HCT116 (cell line): ENCODE results near the gene DTX1. TPM values are rescaled to one million over a fixed set of nuclear protein-coding genes. Genes with fewer than 3 reads are reported as not detected.

Source experiments
- ATAC-seq: fragments of 200-7000 bp; cut with Tn5 transposase; 2 replicates; pipeline ENCODE4 v1.9.1; 2020; ENCODE audit warnings: mild to moderate bottlenecking, moderate library complexity
- BruUV-seq: library from RNA; stranded (reverse); fragments of 400-500 nt; replicated peaks from 2 replicates; lab custom pipeline; 2021; lab: Mats Ljungman, UMichigan
- CTCF ChIA-PET: fragments of 300-600 bp; sonication (Branson Sonifier 250); formaldehyde crosslinking; loops from one replicate; lab custom pipeline; 2021; ENCODE audit warnings: antibody characterized with exemption; lab: Charles Lee
- POLR2A ChIA-PET: fragments of 300-600, 350-600 bp; sonication (Branson Sonifier 250); formaldehyde crosslinking; loops from one replicate; lab custom pipeline; 2021; ENCODE audit warnings: antibody characterized with exemption; lab: Charles Lee
- RAD21 ChIA-PET, 2 experiments: fragments of 300-600 bp; sonication (Branson Sonifier 250); formaldehyde crosslinking; loops; one replicate each; lab custom pipeline; 2023; ENCODE audit warnings: low total read pairs in 2 of 2; ENCODE audit not compliant: uncharacterized antibody in 2 of 2, unreplicated experiment in 2 of 2, low non-redundant PET in 1 of 2; lab: Charles Lee
- DNase-seq: peaks from one replicate; pipeline ENCODE4 v3.0.0-alpha.2; 2010; ENCODE audit warnings: low read depth, low spot score
- H2AFZ ChIP-seq: fragments of 200-600 bp; shearing (Covaris generic), sonication (generic); 2 replicates; pipeline ENCODE4 v1.6.1; 2017; ENCODE audit warnings: low read depth, mixed run types, mixed read lengths, antibody characterized with exemption, low read length; ENCODE audit not compliant: poor library complexity, severe bottlenecking
- H3K27ac ChIP-seq: 2 replicates; pipeline ENCODE4 v1.5.1; 2012; ENCODE audit warnings: low read depth, low read length
- H3K27me3 ChIP-seq: fragments of 200-600 bp; sonication (generic); 2 replicates; pipeline ENCODE4 v1.6.1; 2016; ENCODE audit warnings: mixed run types, low read length, mixed read lengths; ENCODE audit not compliant: insufficient read depth
- H3K36me3 ChIP-seq, 2 experiments: fragments of 200-500 bp in 1 of 2; fragments of 200-600 bp in 1 of 2; sonication (Bioruptor generic) in 1 of 2; sonication (generic) in 1 of 2; 2 replicates each; pipeline versions ENCODE4 v1.5.1 to v1.6.1; 2014 to 2016; ENCODE audit warnings: low read length in 2 of 2, inconsistent platforms in 1 of 2, mixed read lengths in 1 of 2, mixed run types in 1 of 2; ENCODE audit not compliant: insufficient read depth in 2 of 2, control insufficient read depth in 1 of 2
- H3K4me1 ChIP-seq, 2 experiments: fragments of 200-600 bp in 1 of 2; sonication (generic) in 1 of 2; 2 replicates each; pipeline versions ENCODE4 v1.5.1 to v1.6.1; 2012 to 2017; ENCODE audit warnings: low read length in 2 of 2, inconsistent platforms in 1 of 2, mild to moderate bottlenecking in 1 of 2, mixed read lengths in 1 of 2, mixed run types in 1 of 2, moderate library complexity in 1 of 2; ENCODE audit not compliant: insufficient read depth in 2 of 2, control insufficient read depth in 1 of 2
- H3K4me2 ChIP-seq: fragments of 200-600 bp; sonication (generic); 2 replicates; pipeline ENCODE4 v1.6.1; 2017; ENCODE audit warnings: mixed run types, low read length, mixed read lengths
- H3K4me3 ChIP-seq, 2 experiments: fragments of 200-600 bp in 1 of 2; sonication (generic) in 1 of 2; replicated peaks in 1 of 2; 2 replicates each; pipeline ENCODE4 v1.5.1; 2011 to 2016; ENCODE audit warnings: low read length in 2 of 2, control low read depth in 1 of 2, low read depth in 1 of 2, mild to moderate bottlenecking in 1 of 2, mixed read lengths in 1 of 2, mixed run types in 1 of 2
- H3K79me2 ChIP-seq: fragments of 200-600 bp; sonication (generic); 2 replicates; pipeline ENCODE4 v1.6.1; 2017; ENCODE audit warnings: mild to moderate bottlenecking, mixed run types, low read length, moderate library complexity, mixed read lengths; ENCODE audit not compliant: insufficient read depth
- H3K9ac ChIP-seq: fragments of 200-600 bp; sonication (generic); 2 replicates; pipeline ENCODE4 v1.6.1; 2016; ENCODE audit warnings: low read length, mixed read lengths
- H3K9me2 ChIP-seq: fragments of 200-600 bp; sonication (generic), shearing (Covaris generic); 2 replicates; pipeline ENCODE4 v1.6.1; 2017; ENCODE audit warnings: mixed run types, mild to moderate bottlenecking, moderate library complexity; ENCODE audit not compliant: insufficient read depth
- H3K9me3 ChIP-seq, 2 experiments: fragments of 200-500 bp in 1 of 2; fragments of 200-600 bp in 1 of 2; sonication (Bioruptor generic) in 1 of 2; sonication (generic) in 1 of 2; 2 replicates each; pipeline ENCODE4 v1.6.1; 2014 to 2017; ENCODE audit warnings: low read length in 2 of 2, mixed read lengths in 2 of 2, inconsistent platforms in 1 of 2, low read depth in 1 of 2, mild to moderate bottlenecking in 1 of 2, mixed run types in 1 of 2, moderate library complexity in 1 of 2; ENCODE audit not compliant: control insufficient read depth in 1 of 2, insufficient read depth in 1 of 2
- H4K20me1 ChIP-seq: fragments of 200-600 bp; sonication (generic), shearing (Covaris generic); 2 replicates; pipeline ENCODE4 v1.6.1; 2017; ENCODE audit warnings: mixed run types, mild to moderate bottlenecking, moderate library complexity; ENCODE audit not compliant: insufficient read depth
- CBX3 ChIP-seq: IDR thresholded peaks from 2 replicates; pipeline ENCODE4 v1.6.1; 2012; ENCODE audit warnings: low read depth
- CEBPB ChIP-seq: IDR thresholded peaks from 2 replicates; pipeline ENCODE4 v1.6.1; 2012; ENCODE audit warnings: low read depth
- CTCF ChIP-seq, 3 experiments: fragments of 200-600 bp in 1 of 3; sonication (generic) in 1 of 3; IDR thresholded peaks in 2 of 3; conservative IDR thresholded peaks in 1 of 3; 2 replicates each; pipeline ENCODE4 v1.5.1; 2012 to 2017; ENCODE audit warnings: low read depth in 2 of 3, low read length in 2 of 3, antibody characterized with exemption in 1 of 3, borderline replicate concordance in 1 of 3, control low read depth in 1 of 3, mild to moderate bottlenecking in 1 of 3, mixed read lengths in 1 of 3, mixed run types in 1 of 3, moderate library complexity in 1 of 3; ENCODE audit not compliant: insufficient read depth in 1 of 3
- POLR2AphosphoS5 ChIP-seq: IDR thresholded peaks from 2 replicates; pipeline ENCODE4 v1.6.1; 2011; ENCODE audit warnings: mild to moderate bottlenecking, low read depth, low read length, moderate library complexity
- RAD21 ChIP-seq: IDR thresholded peaks from 2 replicates; pipeline ENCODE4 v1.6.1; 2012; ENCODE audit warnings: low read depth, mild to moderate bottlenecking
- SIN3A ChIP-seq: IDR thresholded peaks from 2 replicates; pipeline ENCODE4 v1.6.1; 2012; ENCODE audit warnings: low read depth
- SP1 ChIP-seq: IDR thresholded peaks from 2 replicates; pipeline ENCODE4 v1.6.1; 2012; ENCODE audit warnings: low read depth
- SRF ChIP-seq: IDR thresholded peaks from 2 replicates; pipeline ENCODE4 v1.6.1; 2012; ENCODE audit warnings: low read depth
- TCF7L2 ChIP-seq: IDR thresholded peaks from 2 replicates; pipeline ENCODE4 v1.7.0; 2011; ENCODE audit warnings: borderline replicate concordance, inconsistent platforms; ENCODE audit not compliant: insufficient read depth, insufficient read length; ENCODE audit errors: extremely low read depth
- YY1 ChIP-seq: IDR thresholded peaks from 2 replicates; pipeline ENCODE4 v1.6.1; 2011; ENCODE audit warnings: low read length, low read depth, moderate library complexity, mild to moderate bottlenecking; ENCODE audit not compliant: insufficient replicate concordance; ENCODE audit errors: extremely low read depth
- ZFX ChIP-seq: fragments of 450-650 bp; IDR thresholded peaks from 2 replicates; pipeline ENCODE4 v1.6.1; 2017
- ZNF274 ChIP-seq: fragments of 200-500 bp; sonication (Bioruptor generic); IDR thresholded peaks from 2 replicates; pipeline ENCODE4 v1.6.1; 2014; ENCODE audit warnings: mild to moderate bottlenecking, low read depth, low read length, inconsistent platforms
- intact Hi-C: fragments of 100-400 bp; cut with micrococcal nuclease; formaldehyde crosslinking; loops from 2 replicates; pipeline ENCODE4 v1.10.0; 2022
- total RNA-seq: library from RNA; stranded (reverse); gene quantifications from one replicate; pipeline ENCODE4 v1.2.1, GENCODE V29; 2021; ENCODE audit not compliant: unreplicated experiment
- TF ChIP-seq, protein P1 (sequence below): IDR thresholded peaks from 2 replicates; pipeline ENCODE4 v1.6.1; 2011; ENCODE audit warnings: mild to moderate bottlenecking, low read length, moderate library complexity; ENCODE audit not compliant: insufficient replicate concordance; ENCODE audit errors: extremely low read depth
- TF ChIP-seq, protein P2 (sequence below): IDR thresholded peaks from 2 replicates; pipeline ENCODE4 v1.6.1; 2012

The DTX1 gene
- total RNA-seq, 1 experiment from 2014 or later = not detected

DNA sequence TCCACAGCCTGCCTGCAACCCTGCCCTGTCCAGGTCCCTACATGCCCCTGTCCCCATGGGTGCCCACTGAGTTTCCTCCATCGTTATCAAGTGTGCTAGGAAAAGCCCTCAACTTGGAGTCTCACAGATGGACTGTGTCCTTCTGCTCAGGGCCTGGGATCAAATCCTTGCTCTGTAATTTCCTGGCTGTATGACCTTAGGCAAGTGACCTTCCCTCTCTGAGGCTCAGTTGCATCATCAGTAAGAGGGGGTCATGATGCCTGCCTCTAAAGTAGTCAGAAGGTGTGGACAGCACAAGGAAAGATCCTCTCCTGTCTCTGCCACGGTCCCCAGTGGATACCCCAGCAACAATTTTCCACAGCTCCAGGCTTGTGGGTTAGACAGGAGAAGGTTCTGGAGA is 56.9 kb downstream of the DTX1 start:
- Histone ChIP-seq H3K79me2 (no peaks in the 10 kb centered on the region), H3K27me3 (no peaks in the 10 kb centered on the region), H3K9ac (no peak overlapping the region), H3K9me3 (no peaks in the 10 kb centered on the region), H3K27ac (no peak overlapping the region), H3K36me3 (no peaks in the 10 kb centered on the region), H3K4me3 (no peak overlapping the region), H3K4me1 (no peaks in the 10 kb centered on the region; a peak in 1 of 4 replicates), H4K20me1 (no peaks in the 10 kb centered on the region), H3K9me2 (no peaks in the 10 kb centered on the region), H2AFZ (no peak overlapping the region), H3K4me2 (no peak overlapping the region)
- no TSS peak for BruUV-seq
- POLR2A ChIA-PET = no interaction called here
- DNase-seq = no peak
- no peak for ATAC-seq
- CTCF ChIA-PET = no interaction called here
- RAD21 ChIA-PET = no interaction called here
- TF ChIP-seq, protein P1, sequence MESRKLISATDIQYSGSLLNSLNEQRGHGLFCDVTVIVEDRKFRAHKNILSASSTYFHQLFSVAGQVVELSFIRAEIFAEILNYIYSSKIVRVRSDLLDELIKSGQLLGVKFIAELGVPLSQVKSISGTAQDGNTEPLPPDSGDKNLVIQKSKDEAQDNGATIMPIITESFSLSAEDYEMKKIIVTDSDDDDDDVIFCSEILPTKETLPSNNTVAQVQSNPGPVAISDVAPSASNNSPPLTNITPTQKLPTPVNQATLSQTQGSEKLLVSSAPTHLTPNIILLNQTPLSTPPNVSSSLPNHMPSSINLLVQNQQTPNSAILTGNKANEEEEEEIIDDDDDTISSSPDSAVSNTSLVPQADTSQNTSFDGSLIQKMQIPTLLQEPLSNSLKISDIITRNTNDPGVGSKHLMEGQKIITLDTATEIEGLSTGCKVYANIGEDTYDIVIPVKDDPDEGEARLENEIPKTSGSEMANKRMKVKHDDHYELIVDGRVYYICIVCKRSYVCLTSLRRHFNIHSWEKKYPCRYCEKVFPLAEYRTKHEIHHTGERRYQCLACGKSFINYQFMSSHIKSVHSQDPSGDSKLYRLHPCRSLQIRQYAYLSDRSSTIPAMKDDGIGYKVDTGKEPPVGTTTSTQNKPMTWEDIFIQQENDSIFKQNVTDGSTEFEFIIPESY = no peak
- TF ChIP-seq SRF = no peak
- TF ChIP-seq TCF7L2 = no peak
- TF ChIP-seq YY1 = no peak
- no peak for TF ChIP-seq SP1
- TF ChIP-seq CBX3 = no peak
- TF ChIP-seq CTCF (IDR thresholded peaks at IDR 0.05 in 2 of 3, conservative IDR thresholded peaks at IDR 0.05 in 1 of 3; ENCODE audit: borderline replicate concordance in 1 of 3, insufficient read depth in 1 of 3, low read depth in 2 of 3, low read length in 2 of 3) = no peak
- no peak for TF ChIP-seq ZNF274
- TF ChIP-seq ZFX = no peak
- TF ChIP-seq CEBPB = no peak
- no peak for TF ChIP-seq POLR2AphosphoS5
- no peak for TF ChIP-seq RAD21
- TF ChIP-seq SIN3A = no peak
- TF ChIP-seq, protein P2, sequence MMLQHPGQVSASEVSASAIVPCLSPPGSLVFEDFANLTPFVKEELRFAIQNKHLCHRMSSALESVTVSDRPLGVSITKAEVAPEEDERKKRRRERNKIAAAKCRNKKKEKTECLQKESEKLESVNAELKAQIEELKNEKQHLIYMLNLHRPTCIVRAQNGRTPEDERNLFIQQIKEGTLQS = no peak
- intact Hi-C loops = no loop called here
